Measurements from ENCODE around the gene TSPAN6.

DNA sequence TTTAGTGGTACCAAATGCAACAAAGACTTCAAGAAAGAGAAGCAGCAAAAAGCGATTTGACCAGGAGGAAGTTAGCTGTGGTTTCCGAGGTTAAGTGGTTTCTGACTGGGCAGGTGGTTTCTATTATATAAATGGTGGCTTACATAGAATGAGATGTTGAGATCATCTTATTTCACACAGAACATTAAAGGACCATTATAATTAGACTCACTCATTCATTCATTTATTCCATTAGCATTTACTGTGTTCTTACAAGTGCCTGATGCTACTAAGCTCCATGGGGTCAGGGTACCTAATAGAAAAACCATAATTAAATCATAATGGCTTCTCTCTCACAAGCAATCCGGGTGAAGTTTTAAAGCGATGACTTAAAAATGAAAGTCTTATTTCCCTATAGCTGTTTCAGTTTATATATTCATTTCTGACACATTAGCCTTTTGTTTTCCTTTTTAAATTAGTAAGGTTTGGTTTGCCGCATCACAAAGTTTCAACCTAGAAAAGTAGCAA is 10.6 kb downstream of the TSPAN6 start:
- TF ChIP-seq, protein P1, sequence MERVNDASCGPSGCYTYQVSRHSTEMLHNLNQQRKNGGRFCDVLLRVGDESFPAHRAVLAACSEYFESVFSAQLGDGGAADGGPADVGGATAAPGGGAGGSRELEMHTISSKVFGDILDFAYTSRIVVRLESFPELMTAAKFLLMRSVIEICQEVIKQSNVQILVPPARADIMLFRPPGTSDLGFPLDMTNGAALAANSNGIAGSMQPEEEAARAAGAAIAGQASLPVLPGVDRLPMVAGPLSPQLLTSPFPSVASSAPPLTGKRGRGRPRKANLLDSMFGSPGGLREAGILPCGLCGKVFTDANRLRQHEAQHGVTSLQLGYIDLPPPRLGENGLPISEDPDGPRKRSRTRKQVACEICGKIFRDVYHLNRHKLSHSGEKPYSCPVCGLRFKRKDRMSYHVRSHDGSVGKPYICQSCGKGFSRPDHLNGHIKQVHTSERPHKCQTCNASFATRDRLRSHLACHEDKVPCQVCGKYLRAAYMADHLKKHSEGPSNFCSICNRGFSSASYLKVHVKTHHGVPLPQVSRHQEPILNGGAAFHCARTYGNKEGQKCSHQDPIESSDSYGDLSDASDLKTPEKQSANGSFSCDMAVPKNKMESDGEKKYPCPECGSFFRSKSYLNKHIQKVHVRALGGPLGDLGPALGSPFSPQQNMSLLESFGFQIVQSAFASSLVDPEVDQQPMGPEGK (CRISPR knock-in tag; IDR thresholded peaks at IDR 0.05; ENCODE audit: borderline replicate concordance): no peak
- TF ChIP-seq TCF4 (CRISPR knock-in tag; IDR thresholded peaks at IDR 0.05; ENCODE audit: borderline replicate concordance) (no peak), ZC3H10 (CRISPR knock-in tag; IDR thresholded peaks at IDR 0.05) (no peak), ZNF70 (CRISPR knock-in tag; IDR thresholded peaks at IDR 0.05) (no peak)

All from SK-N-SH treated with all-trans-retinoic acid at 6 μM for 48 hours (cell line).